Measurements from ENCODE around the gene CSNK1G1. TPM values are rescaled to one million over a fixed set of nuclear protein-coding genes. Genes with fewer than 3 reads are reported as not detected.

CSNK1G1 gene
- total and polyA plus RNA-seq, 2 of the 4 experiments (the other 2 are of a cell fraction): 7.4 to 29.4 TPM

GRCh38 chr15:64148168-64148567 lies 207.8 kb downstream of the CSNK1G1 start:
- peaks cover 9% of the 10 kb centered on the region for H3K36me3 ChIP-seq (ENCODE audit: control insufficient read depth, insufficient read depth, low read length)
- H2AFZ ChIP-seq (replicated peaks; ENCODE audit: low read length, poor library complexity): no peak overlapping the region
- H3K27ac ChIP-seq (ENCODE audit: insufficient read depth, low read length): no peak overlapping the region
- no peak overlapping the region for H3K4me3 ChIP-seq (ENCODE audit: insufficient read depth, low read depth, low read length)
- no TSS peak for BruUV-seq (replicated peaks)
- CTCF ChIA-PET: no interaction called here
- no peak overlapping the region for H3K23ac ChIP-seq (ENCODE audit: low read depth, low read length)
- no peaks in the 10 kb centered on the region for H3K79me1 ChIP-seq (ENCODE audit: low read depth in 1 of 2, low read length in 2 of 2)
- H2AK9ac ChIP-seq (replicated peaks; ENCODE audit: low read depth, low read length, poor library complexity): no peak overlapping the region
- POLR2A ChIA-PET (ENCODE audit: unreplicated experiment): no interaction called here
- H3K9ac ChIP-seq (ENCODE audit: low read depth, low read length): no peak overlapping the region
- no peak overlapping the region for H4K91ac ChIP-seq (ENCODE audit: insufficient read depth, low read depth, low read length)
- H3K9me3 ChIP-seq (ENCODE audit: control insufficient read depth, insufficient read depth, low read length): no peaks in the 10 kb centered on the region
- H3K14ac ChIP-seq (replicated peaks; ENCODE audit: low read depth, low read length): no peak overlapping the region
- H2BK5ac ChIP-seq (ENCODE audit: low read depth, low read length, poor library complexity, severe bottlenecking): no peak overlapping the region
- H2BK20ac ChIP-seq (ENCODE audit: low read depth, low read length): no peak overlapping the region
- H2AK5ac ChIP-seq (ENCODE audit: low read depth, low read length): no peak overlapping the region
- H3K9me1 ChIP-seq (ENCODE audit: insufficient read depth, low read length): peaks cover 6% of the 10 kb centered on the region; the same call in 1 of the 2 replicates
- WGBS, 2 experiments (ENCODE audit: extremely low coverage in 2 of 2, insufficient read length in 1 of 2): 80% methylated on average over 1 of the region's 7 CpGs; no CpG with 5 or more reads in 1 of the 2 experiments
- no peak overlapping the region for H3K56ac ChIP-seq (ENCODE audit: extremely low read depth, insufficient read depth, low read length)
- H4K8ac ChIP-seq (ENCODE audit: low read depth in 2 of 2, low read length in 2 of 2): no peak overlapping the region
- no peak overlapping the region for H4K5ac ChIP-seq (ENCODE audit: low read depth, low read length)
- ATAC-seq (ENCODE audit: low read depth) (no peak), DNase-seq (no peak)
- peaks cover 2% of the 10 kb centered on the region; the same call in 1 of the 2 replicates for H3K4me1 ChIP-seq (ENCODE audit: control insufficient read depth, insufficient read depth, low read length)
- in situ Hi-C loops (cut with MboI; ENCODE audit: low sequenced_read_pairs) (no loop called here), intact Hi-C loops (cut with micrococcal nuclease) (loop anchor here (5.0 kb wide), 1 partner anchor 36 kb away; no protein-coding TSS in a partner anchor), dilution Hi-C loops (cut with HindIII; ENCODE audit: low sequenced_read_pairs, unreplicated experiment) (no loop called here)
- no peaks in the 10 kb centered on the region for H4K20me1 ChIP-seq (ENCODE audit: insufficient read depth, low read length)
- H3K27me3 ChIP-seq (ENCODE audit: control insufficient read depth, insufficient read depth, low read length): peaks cover 15% of the 10 kb centered on the region
- TF ChIP-seq FOS (IDR thresholded peaks at IDR 0.05; ENCODE audit: low read depth, low read length) (no peak), MAFK (IDR thresholded peaks at IDR 0.05; ENCODE audit: low read depth, low read length) (no peak), RFX5 (IDR thresholded peaks at IDR 0.05; ENCODE audit: low read depth, low read length) (no peak), POLR2A (IDR thresholded peaks at IDR 0.05; ENCODE audit: low read depth, low read length) (no peak), RAD21 (IDR thresholded peaks at IDR 0.05; ENCODE audit: low read length) (no peak), SMC3 (IDR thresholded peaks at IDR 0.05; ENCODE audit: low read depth, low read length) (no peak), RCOR1 (IDR thresholded peaks at IDR 0.05; ENCODE audit: insufficient replicate concordance, low read length) (no peak), NFE2L2 (IDR thresholded peaks at IDR 0.05; ENCODE audit: low read depth, low read length) (no peak), BHLHE40 (IDR thresholded peaks at IDR 0.05; ENCODE audit: low read depth, low read length) (no peak), MAZ (IDR thresholded peaks at IDR 0.05; ENCODE audit: borderline replicate concordance, low read depth, low read length) (no peak), MXI1 (IDR thresholded peaks at IDR 0.05; ENCODE audit: borderline replicate concordance, low read depth, low read length) (no peak), CHD1 (IDR thresholded peaks at IDR 0.05; ENCODE audit: low read depth, low read length) (no peak), ELK1 (IDR thresholded peaks at IDR 0.05; ENCODE audit: borderline replicate concordance, low read depth, low read length) (no peak)
- TF ChIP-seq, protein P1, sequence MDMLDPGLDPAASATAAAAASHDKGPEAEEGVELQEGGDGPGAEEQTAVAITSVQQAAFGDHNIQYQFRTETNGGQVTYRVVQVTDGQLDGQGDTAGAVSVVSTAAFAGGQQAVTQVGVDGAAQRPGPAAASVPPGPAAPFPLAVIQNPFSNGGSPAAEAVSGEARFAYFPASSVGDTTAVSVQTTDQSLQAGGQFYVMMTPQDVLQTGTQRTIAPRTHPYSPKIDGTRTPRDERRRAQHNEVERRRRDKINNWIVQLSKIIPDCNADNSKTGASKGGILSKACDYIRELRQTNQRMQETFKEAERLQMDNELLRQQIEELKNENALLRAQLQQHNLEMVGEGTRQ (IDR thresholded peaks at IDR 0.05; ENCODE audit: low read depth, low read length): no peak
- TF ChIP-seq, protein P2, sequence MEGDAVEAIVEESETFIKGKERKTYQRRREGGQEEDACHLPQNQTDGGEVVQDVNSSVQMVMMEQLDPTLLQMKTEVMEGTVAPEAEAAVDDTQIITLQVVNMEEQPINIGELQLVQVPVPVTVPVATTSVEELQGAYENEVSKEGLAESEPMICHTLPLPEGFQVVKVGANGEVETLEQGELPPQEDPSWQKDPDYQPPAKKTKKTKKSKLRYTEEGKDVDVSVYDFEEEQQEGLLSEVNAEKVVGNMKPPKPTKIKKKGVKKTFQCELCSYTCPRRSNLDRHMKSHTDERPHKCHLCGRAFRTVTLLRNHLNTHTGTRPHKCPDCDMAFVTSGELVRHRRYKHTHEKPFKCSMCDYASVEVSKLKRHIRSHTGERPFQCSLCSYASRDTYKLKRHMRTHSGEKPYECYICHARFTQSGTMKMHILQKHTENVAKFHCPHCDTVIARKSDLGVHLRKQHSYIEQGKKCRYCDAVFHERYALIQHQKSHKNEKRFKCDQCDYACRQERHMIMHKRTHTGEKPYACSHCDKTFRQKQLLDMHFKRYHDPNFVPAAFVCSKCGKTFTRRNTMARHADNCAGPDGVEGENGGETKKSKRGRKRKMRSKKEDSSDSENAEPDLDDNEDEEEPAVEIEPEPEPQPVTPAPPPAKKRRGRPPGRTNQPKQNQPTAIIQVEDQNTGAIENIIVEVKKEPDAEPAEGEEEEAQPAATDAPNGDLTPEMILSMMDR (conservative IDR thresholded peaks at IDR 0.05; ENCODE audit: low read depth, low read length): no peak
- H3K18ac ChIP-seq (ENCODE audit: low read depth, low read length): no peak overlapping the region
- no peak overlapping the region for H3K4me2 ChIP-seq (ENCODE audit: low read depth, low read length)
- H3K4ac ChIP-seq (ENCODE audit: low read depth, low read length): no peak overlapping the region
- H2BK120ac ChIP-seq (ENCODE audit: low read depth, low read length): no peak overlapping the region
- H2BK15ac ChIP-seq (ENCODE audit: low read depth, low read length): no peak overlapping the region
